Stimulated activated CD4-positive, alpha-beta T cell treated with anti-CD3 and anti-CD28 coated beads, Interleukin-15, amount 100 ng/mL, for 24 hours (primary cell): ENCODE measurements around the gene PCIF1.

Experiments used
- DNase-seq: peaks from one replicate; pipeline ENCODE4 v3.0.0-alpha.2; 2020

Gene PCIF1

GRCh38 chr20:45904583-45905504 lies 29.6 kb upstream of the PCIF1 start:
- DNase-seq: no peak

GRCh38 chr20:45905505-45906079 lies 28.9 kb upstream of the PCIF1 start:
- no peak for DNase-seq

- no peak for DNase-seq
Measured at GRCh38 chr20:45907219-45907948, 27.1 kb upstream of the PCIF1 start.

GRCh38 chr20:45908084-45908483 lies 26.4 kb upstream of the PCIF1 start:
- no peak for DNase-seq

- no peak for DNase-seq
Measured at GRCh38 chr20:45909336-45909808, 25.1 kb upstream of the PCIF1 start.

- no peak for DNase-seq
Measured at GRCh38 chr20:45909817-45910669, 24.4 kb upstream of the PCIF1 start.

GRCh38 chr20:45910670-45911485 lies 23.6 kb upstream of the PCIF1 start:
- DNase-seq: peak; percentile 97

- DNase-seq: peak; percentile 48
Measured at GRCh38 chr20:45911486-45912343, 22.8 kb upstream of the PCIF1 start, which contains the start of gene PLTP. TSS of gene PLTP (minus strand) at chr20:45912155. CDS start at chr20:45911452, 703 bp downstream.

- no peak for DNase-seq
Measured at GRCh38 chr20:45912344-45912682, 22.2 kb upstream of the PCIF1 start.

- DNase-seq: no peak
Measured at GRCh38 chr20:45913116-45913515, 21.4 kb upstream of the PCIF1 start.

GRCh38 chr20:45917790-45918141 lies 16.7 kb upstream of the PCIF1 start:
- DNase-seq: no peak

- DNase-seq: no peak
Measured at GRCh38 chr20:45918182-45918737, 16.2 kb upstream of the PCIF1 start.

- DNase-seq: no peak
Measured at GRCh38 chr20:45918779-45919537, 15.5 kb upstream of the PCIF1 start.

GRCh38 chr20:45919542-45920399 lies 14.7 kb upstream of the PCIF1 start:
- no peak for DNase-seq

- no peak for DNase-seq
Measured at GRCh38 chr20:45920462-45921336, 13.8 kb upstream of the PCIF1 start.

- DNase-seq: no peak
Measured at GRCh38 chr20:45921337-45922189, 12.9 kb upstream of the PCIF1 start.
